GM19238 (cell line): Measurements from ENCODE around the gene DUS1L.

Experiments used
- DNase-seq: peaks from one replicate; pipeline ENCODE4 v3.0.0; 2011; ENCODE audit warnings: low spot score; ENCODE audit not compliant: insufficient read length

The DUS1L gene

GRCh38 chr17:82101301-82101715, 35.7 kb upstream of the DUS1L start:
- DNase-seq, result no peak

GRCh38 chr17:82100502-82101298, 35.1 kb upstream of the DUS1L start:
- no peak for DNase-seq

- DNase-seq, result peak; percentile 61
These were observed 33.5 kb upstream of the DUS1L start for GRCh38 chr17:82098939-82099763.

GRCh38 chr17:82098169-82098938, 32.8 kb upstream of the DUS1L start, which contains the start of gene FASN:
Gene FASN (minus strand): TSS chr17:82098236. CDS start chr17:82096445, 1,791 bp downstream.
- DNase-seq, result peak; percentile 100

- no peak for DNase-seq
These were observed 32.2 kb upstream of the DUS1L start for GRCh38 chr17:82097919-82098168.

- peak; percentile 71 for DNase-seq
These were observed 31.7 kb upstream of the DUS1L start for GRCh38 chr17:82097184-82097918.

- no peak for DNase-seq
These were observed 31.1 kb upstream of the DUS1L start for GRCh38 chr17:82096709-82097183.

GRCh38 chr17:82095777-82096708, 30.4 kb upstream of the DUS1L start:
- DNase-seq, result no peak

- no peak for DNase-seq
These were observed 29.6 kb upstream of the DUS1L start for GRCh38 chr17:82094931-82095776.

GRCh38 chr17:82092995-82093751, 27.6 kb upstream of the DUS1L start:
- no peak for DNase-seq

- DNase-seq, result no peak
These were observed 27.0 kb upstream of the DUS1L start for GRCh38 chr17:82092628-82092994.

GRCh38 chr17:82092094-82092586, 26.5 kb upstream of the DUS1L start:
- no peak for DNase-seq

GRCh38 chr17:82091264-82092066, 25.9 kb upstream of the DUS1L start:
- no peak for DNase-seq

- DNase-seq, result no peak
These were observed 25.1 kb upstream of the DUS1L start for GRCh38 chr17:82090549-82091263.

GRCh38 chr17:82089723-82090548, 24.3 kb upstream of the DUS1L start:
- DNase-seq, result no peak
